Measurements from ENCODE around the gene JPH2.

Gene JPH2

GRCh38 chr20:44167736-44168135, 19.3 kb downstream of the JPH2 start:
- TF ChIP-seq CTCF (IDR thresholded peaks at IDR 0.05; ENCODE audit: borderline replicate concordance, control extremely low read depth, extremely low read depth, insufficient read depth, missing control alignments) = no peak
- DNase-seq (ENCODE audit: low spot score) = no peak
- in situ Hi-C loops (cut with MboI; ENCODE audit: low sequenced_read_pairs, unreplicated experiment) = no loop called here

- in situ Hi-C loops (cut with MboI; ENCODE audit: low sequenced_read_pairs, unreplicated experiment) = no loop called here
- TF ChIP-seq CTCF (IDR thresholded peaks at IDR 0.05; ENCODE audit: borderline replicate concordance, control extremely low read depth, extremely low read depth, insufficient read depth, missing control alignments) = no peak
- no peak for DNase-seq (ENCODE audit: low spot score)
These were observed 20.5 kb downstream of the JPH2 start for GRCh38 chr20:44166477-44166876.

- no peak for TF ChIP-seq CTCF (IDR thresholded peaks at IDR 0.05; ENCODE audit: borderline replicate concordance, control extremely low read depth, extremely low read depth, insufficient read depth, missing control alignments)
- no peak for DNase-seq (ENCODE audit: low spot score)
- in situ Hi-C loops (cut with MboI; ENCODE audit: low sequenced_read_pairs, unreplicated experiment) = no loop called here
These were observed 21.0 kb downstream of the JPH2 start for GRCh38 chr20:44166008-44166407.

GRCh38 chr20:44160133-44160532, 26.9 kb downstream of the JPH2 start:
- DNase-seq (ENCODE audit: low spot score) = no peak
- no peak for TF ChIP-seq CTCF (IDR thresholded peaks at IDR 0.05; ENCODE audit: borderline replicate concordance, control extremely low read depth, extremely low read depth, insufficient read depth, missing control alignments)
- in situ Hi-C loops (cut with MboI; ENCODE audit: low sequenced_read_pairs, unreplicated experiment) = no loop called here

DNA sequence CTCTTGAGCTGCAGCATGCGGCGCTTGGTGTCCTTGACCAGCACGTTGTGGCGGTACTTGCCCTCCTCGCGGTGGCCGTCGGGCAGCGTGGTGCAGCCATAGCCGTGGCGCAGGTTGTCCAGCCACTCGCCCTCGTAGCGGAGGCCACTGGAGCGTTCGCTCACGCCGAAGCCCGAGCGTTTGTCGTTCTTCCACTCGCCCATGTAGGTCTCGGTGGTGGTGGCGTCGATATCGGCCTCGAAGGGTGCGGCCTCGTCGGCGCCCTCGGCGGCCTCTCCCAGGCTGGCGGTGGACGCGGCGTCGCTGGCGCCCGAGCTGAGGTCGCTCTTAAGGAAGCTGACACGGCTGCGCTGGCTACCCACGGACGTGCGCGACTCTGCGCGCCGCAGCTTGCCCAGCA, 27.3 kb downstream of the JPH2 start:
- no peak for TF ChIP-seq CTCF (IDR thresholded peaks at IDR 0.05; ENCODE audit: borderline replicate concordance, control extremely low read depth, extremely low read depth, insufficient read depth, missing control alignments)
- in situ Hi-C loops (cut with MboI; ENCODE audit: low sequenced_read_pairs, unreplicated experiment) = no loop called here
- DNase-seq (ENCODE audit: low spot score) = no peak

GRCh38 chr20:44159125-44159524, 27.9 kb downstream of the JPH2 start:
- DNase-seq (ENCODE audit: low spot score) = no peak
- in situ Hi-C loops (cut with MboI; ENCODE audit: low sequenced_read_pairs, unreplicated experiment) = no loop called here
- TF ChIP-seq CTCF (IDR thresholded peaks at IDR 0.05; ENCODE audit: borderline replicate concordance, control extremely low read depth, extremely low read depth, insufficient read depth, missing control alignments) = no peak

DNA sequence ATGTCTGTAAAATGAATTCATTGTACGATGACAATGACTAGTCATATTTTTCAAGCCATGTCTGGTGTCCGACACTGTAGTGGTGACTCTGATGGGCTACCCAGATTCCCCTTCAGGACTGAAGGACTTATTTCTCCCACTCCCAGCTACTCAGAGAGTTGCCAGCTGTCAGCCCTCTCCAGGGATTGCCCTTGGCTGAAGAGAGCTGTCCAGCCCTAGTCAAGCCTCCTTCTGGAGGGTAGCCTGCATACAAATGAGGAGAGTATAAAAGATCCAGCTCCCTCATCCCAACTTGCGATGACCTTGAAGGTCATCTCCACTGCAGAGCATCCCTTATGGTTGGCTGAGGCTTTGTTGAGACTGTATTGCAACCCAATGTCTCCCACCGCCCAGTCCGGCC, 29.9 kb downstream of the JPH2 start:
- in situ Hi-C loops (cut with MboI; ENCODE audit: low sequenced_read_pairs, unreplicated experiment) = no loop called here
- DNase-seq (ENCODE audit: low spot score) = no peak
- TF ChIP-seq CTCF (IDR thresholded peaks at IDR 0.05; ENCODE audit: borderline replicate concordance, control extremely low read depth, extremely low read depth, insufficient read depth, missing control alignments) = no peak
